H1 (cell line): ENCODE data around the gene WNK4. TPM values are rescaled to one million over a fixed set of nuclear protein-coding genes. Genes with fewer than 3 reads are reported as not detected.

Experiments used
- CTCF ChIA-PET: fragments of 300-600 bp; sonication (Branson Sonifier 250); formaldehyde crosslinking; loops from one replicate; lab custom pipeline; 2021; ENCODE audit not compliant: partially characterized antibody; lab: Charles Lee
- POLR2A ChIA-PET: fragments of 300-600 bp; sonication (Branson Sonifier 250); formaldehyde crosslinking; loops from one replicate; lab custom pipeline; 2021; ENCODE audit warnings: inconsistent platforms; ENCODE audit not compliant: partially characterized antibody; lab: Charles Lee
- DNase-seq, 2 experiments: peaks; one replicate each; pipeline versions ENCODE4 v3.0.0 to v3.0.0-alpha.2; 2010 to 2022; ENCODE audit warnings: low spot score in 2 of 2, low read depth in 1 of 2, mixed read lengths in 1 of 2
- FAIRE-seq: peaks from 2 replicates; lab custom pipeline; 2011; peaks lifted over from hg19 to GRCh38; lab: Jason Lieb, UNC
- H2AFZ ChIP-seq: 2 replicates; pipeline ENCODE4 v1.8.1; 2012; ENCODE audit warnings: low read length, inconsistent platforms
- H2AK5ac ChIP-seq: 2 replicates; pipeline ENCODE4 v1.6.1; 2013; ENCODE audit warnings: low read depth, low read length
- H2BK120ac ChIP-seq: replicated peaks from 2 replicates; pipeline ENCODE3; 2013; ENCODE audit warnings: low read depth, low read length, inconsistent platforms
- H2BK12ac ChIP-seq: 2 replicates; pipeline ENCODE4 v1.6.1; 2013; ENCODE audit warnings: low read depth, low read length
- H2BK15ac ChIP-seq: 2 replicates; pipeline ENCODE4 v1.6.1; 2013; ENCODE audit warnings: low read length
- H2BK20ac ChIP-seq: 2 replicates; pipeline ENCODE4 v1.6.1; 2013; ENCODE audit warnings: low read length
- H2BK5ac ChIP-seq: 2 replicates; pipeline ENCODE4 v1.6.1; 2013; ENCODE audit warnings: low read depth, low read length
- H3K14ac ChIP-seq: 2 replicates; pipeline ENCODE4 v1.6.1; 2013; ENCODE audit warnings: inconsistent platforms; ENCODE audit not compliant: insufficient read length
- H3K18ac ChIP-seq: 2 replicates; pipeline ENCODE4 v1.6.1; 2013; ENCODE audit warnings: low read length; ENCODE audit errors: extremely low read depth
- H3K23ac ChIP-seq: 2 replicates; pipeline ENCODE4 v1.6.1; 2013; ENCODE audit warnings: inconsistent platforms; ENCODE audit not compliant: insufficient read length
- H3K23me2 ChIP-seq: 2 replicates; pipeline ENCODE4 v1.6.1; 2013; ENCODE audit warnings: low read depth, low read length
- H3K27ac ChIP-seq: 2 replicates; pipeline ENCODE4 v1.6.1; 2011; ENCODE audit warnings: low read depth, low read length, inconsistent platforms
- H3K27me3 ChIP-seq, 4 experiments: replicated peaks in 1 of 4; 1 replicate in 1 of 4; 2 replicates in 3 of 4; pipeline versions ENCODE4 v1.6.1 to v1.8.1; 2011 to 2013; ENCODE audit warnings: low read length in 3 of 4, mild to moderate bottlenecking in 3 of 4, inconsistent platforms in 2 of 4, mixed read lengths in 2 of 4, moderate library complexity in 1 of 4; ENCODE audit not compliant: control insufficient read depth in 3 of 4, insufficient read depth in 3 of 4; ENCODE audit errors: extremely low read depth in 1 of 4
- H3K36me3 ChIP-seq, 4 experiments: 2 replicates each; pipeline versions ENCODE4 v1.6.1 to v1.8.1; 2011 to 2013; ENCODE audit warnings: mild to moderate bottlenecking in 4 of 4, low read length in 3 of 4, moderate library complexity in 2 of 4, control low read depth in 1 of 4, inconsistent platforms in 1 of 4; ENCODE audit not compliant: insufficient read depth in 4 of 4, control insufficient read depth in 2 of 4
- H3K4ac ChIP-seq: replicated peaks from 2 replicates; pipeline ENCODE3; 2013; ENCODE audit warnings: low read length, low read depth, mixed read lengths, inconsistent platforms; ENCODE audit not compliant: insufficient read length
- H3K4me1 ChIP-seq, 4 experiments: replicated peaks in 1 of 4; 1 replicate in 1 of 4; 2 replicates in 3 of 4; pipeline versions ENCODE4 v1.6.1 to v1.8.1; 2011 to 2013; ENCODE audit warnings: low read length in 3 of 4, inconsistent platforms in 2 of 4, mixed read lengths in 1 of 4; ENCODE audit not compliant: insufficient read depth in 4 of 4, control insufficient read depth in 3 of 4
- H3K4me2 ChIP-seq, 2 experiments: 2 replicates each; pipeline versions ENCODE4 v1.6.1 to v1.8.1; 2011 to 2013; ENCODE audit warnings: low read depth in 2 of 2, low read length in 2 of 2, control low read depth in 1 of 2, inconsistent platforms in 1 of 2, mild to moderate bottlenecking in 1 of 2; ENCODE audit not compliant: insufficient read depth in 1 of 2
- H3K4me3 ChIP-seq, 4 experiments: fragments of 200-600, 300-600 bp in 1 of 4; sonication (generic), shearing (Covaris generic), sonication (Bioruptor Twin) in 1 of 4; 2 replicates each; pipeline versions ENCODE4 v1.5.1 to v1.8.1; 2011 to 2016; ENCODE audit warnings: low read length in 4 of 4, low read depth in 3 of 4, control low read depth in 2 of 4, inconsistent platforms in 2 of 4, mild to moderate bottlenecking in 2 of 4, mixed read lengths in 1 of 4, moderate library complexity in 1 of 4; ENCODE audit not compliant: insufficient read depth in 2 of 4; ENCODE audit errors: extremely low read depth in 1 of 4
- H3K56ac ChIP-seq: replicated peaks from 2 replicates; pipeline ENCODE3; 2013; ENCODE audit warnings: low read depth, mild to moderate bottlenecking, mixed read lengths, low read length, inconsistent platforms; ENCODE audit not compliant: insufficient read length
- H3K79me1 ChIP-seq: 2 replicates; pipeline ENCODE4 v1.6.1; 2013; ENCODE audit warnings: low read depth, low read length, control low read depth
- H3K79me2 ChIP-seq, 2 experiments: 2 replicates each; pipeline versions ENCODE4 v1.6.1 to v1.8.1; 2012 to 2013; ENCODE audit warnings: low read length in 2 of 2, mild to moderate bottlenecking in 2 of 2, inconsistent platforms in 1 of 2; ENCODE audit not compliant: insufficient read depth in 2 of 2, control insufficient read depth in 1 of 2
- H3K9ac ChIP-seq, 4 experiments: replicated peaks in 1 of 4; 1 replicate in 1 of 4; 2 replicates in 3 of 4; pipeline versions ENCODE4 v1.6.1 to v1.8.1; 2011 to 2013; ENCODE audit warnings: low read depth in 3 of 4, low read length in 3 of 4, control low read depth in 2 of 4, mild to moderate bottlenecking in 2 of 4, moderate library complexity in 2 of 4, inconsistent platforms in 1 of 4; ENCODE audit errors: extremely low read depth in 1 of 4
- H3K9me3 ChIP-seq, 2 experiments: 2 replicates each; pipeline versions ENCODE4 v1.6.1 to v1.8.1; 2012 to 2013; ENCODE audit warnings: mild to moderate bottlenecking in 2 of 2, moderate library complexity in 2 of 2, control low read depth in 1 of 2, inconsistent platforms in 1 of 2, low read depth in 1 of 2, low read length in 1 of 2, mixed read lengths in 1 of 2; ENCODE audit not compliant: insufficient read depth in 2 of 2
- H4K20me1 ChIP-seq, 2 experiments: replicated peaks in 1 of 2; 2 replicates each; pipeline versions ENCODE3 to v1.8.1; 2011 to 2013; ENCODE audit warnings: inconsistent platforms in 2 of 2, low read length in 2 of 2, mild to moderate bottlenecking in 1 of 2; ENCODE audit not compliant: insufficient read depth in 2 of 2, control insufficient read depth in 1 of 2
- H4K5ac ChIP-seq: 2 replicates; pipeline ENCODE4 v1.6.1; 2013; ENCODE audit warnings: low read length, low read depth, mixed read lengths, inconsistent platforms; ENCODE audit not compliant: insufficient read length
- H4K8ac ChIP-seq: 2 replicates; pipeline ENCODE4 v1.8.0; 2013; ENCODE audit warnings: mild to moderate bottlenecking, moderate library complexity, low read length, inconsistent platforms; ENCODE audit not compliant: insufficient read depth; ENCODE audit errors: extremely low read depth
- H4K91ac ChIP-seq: replicated peaks from 2 replicates; pipeline ENCODE3; 2013; ENCODE audit warnings: low read length, mixed read lengths, inconsistent platforms; ENCODE audit not compliant: insufficient read length
- BCL11A ChIP-seq, 2 experiments: IDR thresholded peaks; one replicate each; pipeline ENCODE4 v1.6.1; 2011; ENCODE audit warnings: low read depth in 2 of 2, low read length in 2 of 2, mild to moderate bottlenecking in 2 of 2
- CEBPB ChIP-seq: IDR thresholded peaks from 2 replicates; pipeline ENCODE4 v1.6.1; 2012; ENCODE audit warnings: low read depth, low read length
- EP300 ChIP-seq, 2 experiments: IDR thresholded peaks; 1 replicate in 1 of 2; 2 replicates in 1 of 2; pipeline ENCODE4 v1.6.1; 2011 to 2012; ENCODE audit warnings: low read depth in 2 of 2, low read length in 2 of 2, mild to moderate bottlenecking in 2 of 2, borderline replicate concordance in 1 of 2, inconsistent platforms in 1 of 2, moderate library complexity in 1 of 2
- RBBP5 ChIP-seq: IDR thresholded peaks from 2 replicates; pipeline ENCODE4 v1.7.1; 2012; ENCODE audit warnings: low read depth, mild to moderate bottlenecking, inconsistent platforms, low read length, moderate library complexity, borderline replicate concordance
- RFX5 ChIP-seq: IDR thresholded peaks from 2 replicates; pipeline ENCODE4 v1.6.1; 2011; ENCODE audit warnings: low read depth, low read length, improper control_type of control experiment, borderline replicate concordance
- SIRT6 ChIP-seq: IDR thresholded peaks from one replicate; pipeline ENCODE4 v1.7.1; 2012; ENCODE audit warnings: low read length, inconsistent platforms
- YY1 ChIP-seq: IDR thresholded peaks from 2 replicates; pipeline ENCODE4 v1.6.1; 2011; ENCODE audit warnings: low read depth, mild to moderate bottlenecking, low read length
- WGBS, 2 experiments: shearing (Covaris generic) in 1 of 2; methylation state at CpG; one replicate each; pipeline versions ENCODE4 v1.1.6 to v1.1.7; 2013 to 2015; ENCODE audit warnings: low lambda C conversion rate in 2 of 2, mixed read lengths in 2 of 2, inconsistent platforms in 1 of 2, low coverage in 1 of 2, missing lambda C conversion rate in 1 of 2; ENCODE audit not compliant: insufficient replicate concordance in 2 of 2, insufficient coverage in 1 of 2, insufficient read length in 1 of 2; ENCODE audit errors: extremely low coverage in 1 of 2, missing lambda C conversion rate in 1 of 2; 5-methylcytosine and 5-hydroxymethylcytosine counted together
- polyA plus RNA-seq, 7 experiments: library from polyadenylated mRNA; depleted of rRNA in 3 of 7; stranded (reverse) in 5 of 7; unstranded in 2 of 7; fragments of >200 nt in 5 of 7; fragments of 200-250 nt in 2 of 7; gene quantifications; 1 replicate in 5 of 7; 2 replicates in 1 of 7; 4 replicates in 1 of 7; pipeline versions ENCODE4 v1.2.1 to v1.2.3, GENCODE V29; 2011 to 2013; ENCODE audit warnings: missing spikeins in 2 of 7, mixed read lengths in 2 of 7
- total RNA-seq: library from RNA; stranded (reverse); fragmentation: NEBNext Ultra II Directional; extraction: Animal tissue kit (Norgen Biotek cat#: 25700); gene quantifications from 2 replicates; pipeline ENCODE4 v1.2.1, GENCODE V29; 2021
- TF ChIP-seq, protein P1 (sequence below), 3 experiments: IDR thresholded peaks; 1 replicate in 2 of 3; 2 replicates in 1 of 3; pipeline versions ENCODE4 v1.5.1 to v1.6.1; 2011; ENCODE audit warnings: low read length in 3 of 3, mild to moderate bottlenecking in 3 of 3, inconsistent platforms in 2 of 3, low read depth in 1 of 3, moderate library complexity in 1 of 3; ENCODE audit not compliant: insufficient read depth in 1 of 3; ENCODE audit errors: control extremely low read depth in 1 of 3
- TF ChIP-seq, protein P2 (sequence below): IDR thresholded peaks from 2 replicates; pipeline ENCODE4 v1.6.1; 2012; ENCODE audit warnings: inconsistent platforms

WNK4 gene
- total and polyA plus RNA-seq, 2 of the 8 experiments (the other 6 are each of a cell fraction or from before 2014, with no cell fraction given), result 0.21 to 1.7 TPM

DNA sequence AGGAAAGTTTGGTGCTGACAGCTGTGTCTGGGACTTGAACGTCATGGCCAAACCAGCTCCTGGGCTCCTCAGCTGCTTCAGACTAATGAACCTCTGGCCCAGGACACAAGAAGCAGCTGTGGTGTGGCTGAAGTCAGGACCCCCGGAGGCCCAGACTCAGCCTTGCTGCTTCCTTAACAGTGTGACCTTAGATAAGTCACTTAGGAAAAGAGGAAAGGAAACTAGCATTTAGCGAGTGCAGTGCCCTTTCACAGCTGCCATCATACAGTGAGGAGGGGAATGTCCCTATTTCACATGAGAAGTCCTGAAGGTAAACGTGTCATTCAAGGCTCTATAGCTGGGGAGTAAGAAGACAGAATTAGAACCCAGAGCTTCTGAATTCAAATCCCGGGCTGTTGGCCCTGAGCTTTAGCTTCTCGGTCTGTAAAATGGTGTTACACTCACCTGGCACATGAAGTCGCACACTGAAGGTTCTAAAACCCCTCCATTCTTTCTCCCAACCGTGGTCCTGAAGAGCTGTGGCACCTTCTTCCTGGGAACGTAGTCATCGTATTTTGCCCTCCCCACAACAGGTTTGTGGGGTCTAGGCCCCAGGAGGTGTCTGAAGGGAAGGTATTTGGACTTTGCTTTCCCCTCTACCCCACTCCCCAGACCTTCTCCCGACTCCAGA lies 20.3 kb upstream of the WNK4 start:
- no peak overlapping the region for H4K91ac ChIP-seq
- ChIA-PET POLR2A (interaction anchor here (0.7 to 4.3 kb wide), 12 partner anchors 10 to 151 kb away, joined by 3 to 46 read pairs (median 5); partner anchors contain the start of genes BECN1, PSME3, RETREG3 and TUBG1), CTCF (interaction anchor here (0.6 to 5.9 kb wide), 10 partner anchors 9 to 81 kb away, joined by 3 to 81 read pairs (median 4); partner anchors contain the start of genes BECN1, VPS25 and WNK4)
- H2BK5ac ChIP-seq, result no peak overlapping the region
- no peak overlapping the region for H2BK120ac ChIP-seq
- no peaks in the 10 kb centered on the region for H3K79me2 ChIP-seq
- no peaks in the 10 kb centered on the region for H4K20me1 ChIP-seq
- WGBS, 2 experiments, result 62% methylated on average over 11 of the region's 11 CpGs; no CpG with 5 or more reads in 1 of the 2 experiments
- no peak overlapping the region for H4K8ac ChIP-seq
- H3K18ac ChIP-seq, result no peak overlapping the region
- H2BK12ac ChIP-seq, result no peak overlapping the region
- FAIRE-seq, result no peak
- no peak overlapping the region for H3K27ac ChIP-seq
- peak overlapping the region; percentile 79 to 83 for H3K4me2 ChIP-seq
- no peaks in the 10 kb centered on the region for H3K36me3 ChIP-seq
- DNase-seq, result no peak
- peaks cover 5 to 17% (median 9%) of the 10 kb centered on the region in 4 experiments for H3K4me1 ChIP-seq
- H2BK15ac ChIP-seq, result no peak overlapping the region; the same call in 1 of the 2 replicates
- H3K23me2 ChIP-seq, result peaks cover 12% of the 10 kb centered on the region; the same call in 1 of the 2 replicates
- peak overlapping the region; percentile 42 to 86 (median 60) for H3K4me3 ChIP-seq
- no peak overlapping the region for H2AK5ac ChIP-seq
- 0 out of 7 replicates have a peak overlapping the region, but pooled peaks of 1 of the 4 experiments have one; percentile 25 for H3K9ac ChIP-seq
- no peak overlapping the region for H3K56ac ChIP-seq
- H2AFZ ChIP-seq, result peak overlapping the region; percentile 90
- H4K5ac ChIP-seq, result no peak overlapping the region
- peaks cover 12 to 28% (median 24%) of the 10 kb centered on the region in 4 experiments for H3K27me3 ChIP-seq
- no peak overlapping the region for H3K23ac ChIP-seq
- no peaks in the 10 kb centered on the region for H3K9me3 ChIP-seq
- no peaks in the 10 kb centered on the region for H3K79me1 ChIP-seq
- no peak overlapping the region for H3K14ac ChIP-seq
- H3K4ac ChIP-seq, result no peak overlapping the region
- no peak overlapping the region for H2BK20ac ChIP-seq
- TF ChIP-seq YY1, result no peak
- TF ChIP-seq, protein P1, sequence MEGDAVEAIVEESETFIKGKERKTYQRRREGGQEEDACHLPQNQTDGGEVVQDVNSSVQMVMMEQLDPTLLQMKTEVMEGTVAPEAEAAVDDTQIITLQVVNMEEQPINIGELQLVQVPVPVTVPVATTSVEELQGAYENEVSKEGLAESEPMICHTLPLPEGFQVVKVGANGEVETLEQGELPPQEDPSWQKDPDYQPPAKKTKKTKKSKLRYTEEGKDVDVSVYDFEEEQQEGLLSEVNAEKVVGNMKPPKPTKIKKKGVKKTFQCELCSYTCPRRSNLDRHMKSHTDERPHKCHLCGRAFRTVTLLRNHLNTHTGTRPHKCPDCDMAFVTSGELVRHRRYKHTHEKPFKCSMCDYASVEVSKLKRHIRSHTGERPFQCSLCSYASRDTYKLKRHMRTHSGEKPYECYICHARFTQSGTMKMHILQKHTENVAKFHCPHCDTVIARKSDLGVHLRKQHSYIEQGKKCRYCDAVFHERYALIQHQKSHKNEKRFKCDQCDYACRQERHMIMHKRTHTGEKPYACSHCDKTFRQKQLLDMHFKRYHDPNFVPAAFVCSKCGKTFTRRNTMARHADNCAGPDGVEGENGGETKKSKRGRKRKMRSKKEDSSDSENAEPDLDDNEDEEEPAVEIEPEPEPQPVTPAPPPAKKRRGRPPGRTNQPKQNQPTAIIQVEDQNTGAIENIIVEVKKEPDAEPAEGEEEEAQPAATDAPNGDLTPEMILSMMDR (IDR thresholded peaks at IDR 0.05; ENCODE audit: control extremely low read depth in 1 of 3, insufficient read depth in 1 of 3, low read depth in 1 of 3, low read length in 3 of 3), result no peak
- TF ChIP-seq RFX5, result no peak
- no peak for TF ChIP-seq EP300 (IDR thresholded peaks at IDR 0.05; ENCODE audit: borderline replicate concordance in 1 of 2, low read depth in 2 of 2, low read length in 2 of 2)
- TF ChIP-seq, protein P2, sequence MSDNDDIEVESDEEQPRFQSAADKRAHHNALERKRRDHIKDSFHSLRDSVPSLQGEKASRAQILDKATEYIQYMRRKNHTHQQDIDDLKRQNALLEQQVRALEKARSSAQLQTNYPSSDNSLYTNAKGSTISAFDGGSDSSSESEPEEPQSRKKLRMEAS, result no peak
- TF ChIP-seq BCL11A (IDR thresholded peaks at IDR 0.05; ENCODE audit: low read depth in 2 of 2, low read length in 2 of 2), result no peak
- TF ChIP-seq RBBP5, result 0 out of 2 replicates have a peak, but pooled peaks have one; percentile 15
- no peak for TF ChIP-seq CEBPB
- no peak for TF ChIP-seq SIRT6
